GM21423 (cell line): ENCODE data around the gene PTPN14.

Source experiments
- ATAC-seq: cut with Tn5 transposase; IDR thresholded peaks from one replicate; pipeline ENCODE4 v1.9.1; 2021; ENCODE audit warnings: mild to moderate bottlenecking, moderate library complexity; ENCODE audit not compliant: unreplicated experiment

The PTPN14 gene

DNA sequence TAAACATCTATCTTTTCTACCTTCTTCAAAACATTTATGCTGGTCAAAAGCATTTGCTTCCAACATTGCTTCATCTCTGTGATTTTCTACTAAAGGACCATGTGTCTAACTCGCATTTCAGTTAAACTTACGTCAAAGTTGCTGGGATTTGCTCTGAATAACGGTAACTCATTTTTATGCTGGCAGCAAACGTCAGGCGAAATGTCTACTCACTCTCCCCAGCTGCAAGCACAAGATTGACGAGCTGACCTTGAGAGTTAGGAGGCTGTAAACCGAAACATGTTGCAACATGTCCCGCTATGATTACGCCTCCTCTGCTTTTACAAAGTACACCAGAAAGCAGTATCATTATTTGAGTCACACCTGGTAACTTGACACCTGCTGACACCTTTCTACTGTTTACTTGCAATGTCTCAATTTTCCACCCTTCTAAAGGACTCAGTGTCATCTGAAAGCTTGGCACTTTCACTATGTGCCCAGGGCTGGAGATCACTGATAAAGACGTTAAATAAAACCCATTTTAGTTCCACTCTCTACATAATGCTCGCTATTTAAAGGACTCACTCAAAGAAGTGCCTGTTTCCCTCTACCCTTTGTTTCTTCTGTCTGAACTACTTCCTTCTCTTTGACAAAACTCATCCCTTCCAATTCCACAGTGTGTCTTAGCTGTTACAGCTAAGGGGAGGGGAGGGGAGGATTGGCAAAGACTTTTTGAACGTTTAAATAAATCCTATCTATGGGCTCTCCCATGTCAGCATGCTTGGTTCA lies 111.9 kb downstream of the PTPN14 start:
- ATAC-seq: peak; percentile 75

DNA sequence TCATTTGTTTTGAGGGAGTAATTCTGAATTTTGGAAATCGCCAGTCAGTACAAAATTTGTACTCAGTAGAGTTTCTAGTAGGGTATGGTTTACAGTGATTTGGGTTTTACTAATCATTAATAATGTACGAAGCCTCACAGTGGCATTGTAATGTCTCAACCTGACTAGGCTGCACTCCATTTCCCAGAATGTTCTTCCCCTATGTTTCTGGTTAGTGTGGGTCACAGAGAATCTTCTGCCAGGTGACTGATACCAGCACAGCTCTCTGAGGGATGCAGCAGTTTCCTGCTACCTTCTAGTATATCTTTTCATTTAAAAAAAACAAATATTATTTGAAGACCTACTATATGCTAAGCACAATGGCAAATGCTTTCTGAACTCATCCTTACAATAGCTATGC lies 112.9 kb downstream of the PTPN14 start:
- ATAC-seq: peak; percentile 33

DNA sequence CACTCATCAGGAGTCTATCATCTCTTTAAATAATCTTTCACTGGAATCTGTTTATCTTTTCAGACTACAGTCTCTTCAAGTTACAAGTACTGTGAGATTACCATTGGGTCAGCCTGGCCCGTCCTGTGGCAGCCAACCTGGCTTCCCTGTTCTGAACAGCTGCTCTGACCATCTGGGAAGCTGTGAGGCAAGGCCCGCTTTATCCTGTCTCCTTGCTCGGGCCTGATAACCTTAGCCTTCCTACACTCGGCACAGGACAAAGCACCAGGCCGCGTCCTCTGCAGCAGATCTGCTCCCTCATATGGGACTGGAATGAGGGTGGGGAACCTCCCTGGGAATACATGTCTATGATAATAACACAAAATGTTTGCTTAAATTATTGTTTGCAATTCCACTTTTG lies 113.3 kb downstream of the PTPN14 start:
- no peak for ATAC-seq

DNA sequence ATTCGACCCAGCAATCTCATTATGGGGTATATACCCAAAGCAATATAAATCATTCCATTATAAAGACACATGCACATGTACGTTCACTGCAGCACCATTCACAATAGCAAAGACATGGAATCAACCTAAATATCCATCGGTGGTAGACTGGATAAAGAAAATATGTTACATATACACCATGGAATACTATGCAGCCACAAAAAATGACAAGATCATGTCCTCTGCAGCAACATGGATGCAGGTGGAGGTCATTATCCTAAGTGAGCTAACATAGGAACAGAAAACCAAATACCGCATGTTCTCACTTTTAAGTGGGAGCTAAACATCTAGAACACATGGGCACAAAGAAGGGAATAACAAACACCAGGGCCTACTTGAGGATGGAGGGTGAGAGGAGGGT lies 115.5 kb downstream of the PTPN14 start:
- no peak for ATAC-seq

DNA sequence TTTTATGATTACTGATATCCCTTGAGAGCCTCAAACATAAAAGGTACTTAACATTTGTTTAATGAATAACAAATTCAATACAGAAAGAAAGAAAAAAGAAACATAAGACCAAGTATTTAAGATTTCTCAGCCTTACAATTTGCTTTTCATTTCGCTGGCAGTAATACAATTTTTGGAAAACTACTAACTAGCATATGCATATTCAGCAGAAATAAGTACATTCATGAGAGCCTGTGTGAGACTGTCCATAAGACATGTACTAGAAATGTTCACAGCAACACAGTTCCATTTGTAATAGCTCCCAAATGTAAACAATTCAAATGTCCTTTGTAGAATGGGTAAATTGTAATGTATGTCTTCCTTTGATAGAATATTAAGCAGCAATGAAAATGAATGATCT lies 119.2 kb downstream of the PTPN14 start:
- no peak for ATAC-seq

DNA sequence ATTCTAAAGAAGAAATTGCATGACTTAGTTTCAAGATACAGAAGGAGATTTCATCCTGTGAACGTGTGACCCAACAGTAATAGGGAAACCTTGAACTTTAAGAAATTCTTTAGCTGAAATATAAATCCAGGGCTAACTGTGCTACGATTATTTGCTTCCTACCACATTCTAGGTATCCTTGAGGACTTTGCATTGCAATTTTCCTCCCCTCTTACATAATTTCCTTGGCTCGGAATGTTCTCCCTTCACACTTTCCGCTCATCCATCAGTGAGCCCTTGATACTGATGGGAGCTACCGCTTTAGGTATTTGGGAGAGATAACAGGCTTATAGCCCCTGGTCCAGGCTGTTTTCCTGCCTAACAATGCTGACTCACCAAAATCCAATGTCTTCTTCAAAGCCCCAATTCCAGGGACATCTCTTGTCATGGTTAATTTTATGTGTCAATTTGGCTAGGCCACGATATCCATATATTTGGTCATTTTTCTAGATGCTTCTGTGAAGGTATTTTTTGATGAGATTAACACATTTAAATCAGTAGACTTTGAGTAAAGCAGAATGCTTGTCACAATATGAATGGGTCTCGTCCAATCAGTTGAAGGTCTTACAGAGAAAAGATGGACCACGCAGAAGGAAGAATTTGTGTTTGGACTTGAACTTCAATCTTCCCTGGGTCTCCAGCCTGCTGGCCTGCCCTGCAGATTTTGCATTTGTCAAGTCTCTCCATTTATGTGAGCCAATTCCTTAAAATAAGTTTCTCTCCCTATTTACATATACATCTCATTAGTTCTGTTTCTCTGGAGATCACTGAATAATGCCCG lies 121.2 kb downstream of the PTPN14 start:
- ATAC-seq: no peak

DNA sequence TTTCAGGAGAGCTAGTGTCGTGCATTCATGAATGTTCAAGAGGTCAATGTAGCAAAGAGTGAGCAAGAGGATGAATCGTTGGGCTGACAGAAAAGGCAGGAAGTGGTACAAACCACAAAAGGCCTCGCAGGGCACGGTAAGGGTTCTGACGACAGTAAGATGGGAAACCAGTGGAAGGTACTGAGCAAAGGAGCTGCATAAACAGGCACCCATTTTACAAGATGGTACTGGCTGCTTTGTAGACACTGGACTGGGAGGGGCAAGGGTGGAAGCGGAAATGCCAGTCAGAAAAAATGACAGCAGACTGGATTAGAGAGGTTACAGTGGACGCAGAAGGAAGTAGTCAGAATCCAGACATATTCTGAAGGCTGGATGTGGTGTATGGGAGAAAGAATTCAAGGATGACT lies 123.5 kb downstream of the PTPN14 start:
- ATAC-seq: peak; percentile 98

DNA sequence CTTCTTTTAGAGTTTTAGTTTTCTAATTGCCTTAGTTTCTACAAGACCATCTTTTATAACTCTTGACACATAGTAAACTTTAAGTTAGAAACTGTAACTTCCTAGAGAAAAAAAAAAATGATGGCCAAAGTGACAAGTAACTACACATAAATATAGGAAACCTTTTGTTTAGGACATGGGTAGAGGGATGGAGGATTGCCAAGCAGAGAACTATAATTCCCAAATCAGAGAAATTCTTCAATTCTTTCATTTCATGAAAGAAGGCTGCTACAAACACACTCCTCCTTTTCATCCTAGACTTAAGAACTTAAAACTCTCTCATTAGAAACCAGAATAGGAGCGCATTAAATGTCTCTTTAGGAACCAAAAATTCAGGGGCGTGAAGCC lies 125.0 kb downstream of the PTPN14 start:
- no peak for ATAC-seq

DNA sequence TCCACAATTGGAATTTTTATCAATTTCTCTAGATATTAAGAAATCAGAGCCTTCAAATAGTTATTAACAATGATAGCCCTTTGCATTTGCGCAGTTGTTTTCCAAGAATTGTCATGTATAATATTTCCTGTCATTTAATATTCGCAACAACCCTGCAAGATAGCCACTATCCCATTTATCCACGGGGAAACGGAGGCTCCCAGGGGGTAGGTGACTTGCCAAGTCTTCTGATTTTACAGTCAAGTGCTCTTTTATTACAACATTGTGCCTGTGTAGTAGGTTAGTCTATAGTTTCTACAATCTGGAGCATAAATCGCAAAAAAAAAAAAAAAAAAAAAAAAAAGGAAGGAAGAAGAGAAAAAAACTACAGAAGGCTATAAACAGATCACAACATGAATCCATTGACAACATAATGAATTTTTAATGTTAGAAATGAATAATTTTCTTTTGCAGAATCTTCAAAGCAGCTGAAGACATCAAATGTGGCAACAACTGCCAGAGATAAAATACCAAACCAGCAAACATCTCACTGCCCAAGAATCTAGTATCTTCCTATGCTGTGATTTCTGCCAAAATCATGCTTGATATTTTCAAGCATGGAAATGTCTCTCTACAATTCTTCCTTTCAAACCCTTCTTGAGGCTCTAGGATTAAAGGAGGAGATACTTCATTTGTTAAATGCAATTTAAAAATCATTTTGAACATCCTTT lies 125.5 kb downstream of the PTPN14 start:
- no peak for ATAC-seq

DNA sequence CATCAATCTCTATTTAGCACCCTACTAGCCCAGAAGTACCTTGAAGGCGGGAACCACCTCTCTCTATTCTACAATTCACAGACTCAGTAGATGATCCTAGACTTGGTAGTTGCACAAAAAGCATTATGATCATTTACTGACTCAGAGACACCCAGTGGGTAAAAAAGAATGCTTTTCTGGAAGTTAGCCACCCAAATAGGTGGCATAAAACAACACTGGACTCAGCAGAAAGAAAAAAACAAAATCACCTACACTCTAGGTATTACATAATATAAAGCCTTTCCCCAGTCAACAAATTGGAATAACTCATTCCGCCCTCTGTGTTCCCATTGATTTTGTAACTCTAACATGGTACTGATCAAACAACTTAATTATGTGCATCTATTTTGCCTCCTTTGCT lies 126.3 kb downstream of the PTPN14 start:
- ATAC-seq: no peak

DNA sequence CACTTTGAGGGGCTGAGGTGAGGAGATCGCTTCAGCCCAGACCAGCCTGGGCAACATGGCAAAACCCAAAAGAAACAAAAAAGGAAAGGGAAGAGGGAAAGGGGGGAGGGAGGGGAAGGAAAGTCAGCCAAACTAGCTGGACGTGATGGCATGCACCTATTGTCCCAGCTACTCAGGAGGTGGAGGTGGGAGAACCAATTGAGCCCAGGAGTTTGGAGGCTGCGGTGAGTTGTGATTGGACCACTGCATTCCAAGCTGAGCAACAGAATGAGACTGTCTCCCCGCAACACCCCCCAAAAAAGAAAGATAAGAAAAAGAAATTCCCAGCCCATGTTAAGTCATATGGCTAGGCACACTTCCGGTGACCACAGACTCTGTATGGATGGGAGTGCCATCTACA lies 128.4 kb downstream of the PTPN14 start:
- no peak for ATAC-seq

DNA sequence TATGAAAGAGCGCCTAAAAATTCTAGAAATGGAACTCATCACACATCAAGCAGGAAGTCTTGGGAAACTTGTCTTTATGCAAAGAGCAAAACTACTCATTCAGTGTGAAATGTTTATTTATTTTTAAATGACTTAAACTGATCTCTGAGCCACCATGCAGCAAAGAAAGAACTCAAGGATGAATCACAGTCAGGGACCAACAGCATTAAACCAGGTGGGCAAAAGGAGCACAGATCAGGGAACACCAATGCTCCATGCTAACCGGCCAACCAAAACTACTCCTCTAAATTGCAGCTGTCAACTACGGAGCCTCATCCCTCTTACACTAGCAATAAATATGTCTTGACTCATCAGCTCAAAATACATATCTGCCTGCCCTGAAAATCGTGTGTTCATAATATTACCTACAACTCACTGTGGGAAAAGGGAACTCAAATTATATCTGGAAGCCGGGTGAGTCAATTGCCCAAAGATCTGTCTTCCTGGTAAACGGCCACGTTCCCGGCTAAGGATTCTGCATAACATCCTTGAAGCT lies 129.2 kb downstream of the PTPN14 start:
- no peak for ATAC-seq

DNA sequence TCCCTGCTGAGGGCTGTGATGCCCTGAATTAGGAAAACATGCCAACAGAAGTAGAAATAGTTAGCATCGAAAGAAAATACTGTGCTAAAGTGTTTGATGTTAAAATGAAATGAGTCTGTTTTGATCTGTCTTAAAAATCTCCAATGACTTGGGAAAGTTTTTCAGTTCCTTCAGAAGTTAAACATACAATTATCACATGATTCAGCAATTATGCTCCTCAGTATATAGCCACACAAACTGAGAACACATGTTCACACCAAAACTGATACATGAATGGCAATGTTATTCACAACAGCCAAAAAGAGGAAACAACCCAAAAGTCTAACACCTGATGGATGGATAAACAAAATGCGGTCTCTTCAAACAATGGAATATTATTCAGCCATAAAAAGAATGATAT lies 130.6 kb downstream of the PTPN14 start:
- ATAC-seq: no peak

DNA sequence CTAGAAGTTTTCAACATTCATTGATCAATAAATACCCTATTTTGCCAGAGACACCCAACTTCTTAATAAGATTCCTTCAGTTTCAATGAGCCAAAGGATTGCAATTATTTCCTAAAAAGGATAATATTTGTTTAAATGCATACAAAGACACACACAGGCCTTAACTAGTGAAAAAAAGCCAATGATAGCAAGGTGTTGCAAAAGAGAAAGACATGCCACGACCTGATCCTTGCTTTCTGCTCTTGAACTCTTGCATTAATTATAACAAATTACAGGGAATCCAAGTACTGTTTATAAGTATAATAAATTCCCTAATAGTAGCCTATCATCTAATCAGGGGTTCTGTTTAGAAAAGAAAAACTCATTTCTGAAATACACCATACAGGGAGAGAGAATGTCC lies 131.1 kb downstream of the PTPN14 start:
- ATAC-seq: no peak

DNA sequence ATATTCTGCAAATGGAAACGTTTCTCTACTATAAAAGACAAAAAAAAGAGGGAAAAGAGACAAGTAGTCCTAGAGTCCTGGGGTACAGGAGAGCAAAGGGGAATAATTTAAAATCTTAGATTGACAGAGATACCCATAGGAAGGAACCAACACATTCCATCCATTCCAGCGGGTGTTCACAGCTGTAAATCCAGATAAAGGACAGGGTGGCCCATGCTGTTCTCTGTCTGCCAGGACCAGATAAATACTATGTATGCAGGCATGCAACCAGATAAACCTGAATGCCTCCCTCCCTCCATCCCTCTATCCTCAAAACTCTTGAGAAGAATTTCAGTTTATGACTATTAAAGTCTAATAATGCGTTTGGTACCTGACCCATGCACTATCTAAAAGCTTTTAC lies 131.8 kb downstream of the PTPN14 start:
- no peak for ATAC-seq

DNA sequence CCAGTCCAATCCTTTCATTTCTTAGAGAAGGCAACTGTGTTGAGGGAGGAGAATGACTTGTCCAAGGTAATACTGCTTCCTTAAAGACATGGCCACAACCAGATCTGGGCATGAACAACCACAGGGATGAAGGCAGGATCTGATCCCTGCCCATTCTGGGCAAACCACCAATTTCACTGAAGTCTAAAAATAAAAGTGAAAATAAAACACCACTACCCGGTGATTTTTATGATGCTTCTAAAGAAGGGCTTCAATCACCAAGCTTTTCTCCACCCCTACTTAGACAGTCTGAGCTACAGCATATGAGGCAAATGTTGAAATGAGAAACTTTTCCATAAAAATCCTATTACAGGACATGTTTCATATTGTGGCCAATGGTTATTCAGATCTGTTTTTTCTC lies 133.0 kb downstream of the PTPN14 start:
- no peak for ATAC-seq

DNA sequence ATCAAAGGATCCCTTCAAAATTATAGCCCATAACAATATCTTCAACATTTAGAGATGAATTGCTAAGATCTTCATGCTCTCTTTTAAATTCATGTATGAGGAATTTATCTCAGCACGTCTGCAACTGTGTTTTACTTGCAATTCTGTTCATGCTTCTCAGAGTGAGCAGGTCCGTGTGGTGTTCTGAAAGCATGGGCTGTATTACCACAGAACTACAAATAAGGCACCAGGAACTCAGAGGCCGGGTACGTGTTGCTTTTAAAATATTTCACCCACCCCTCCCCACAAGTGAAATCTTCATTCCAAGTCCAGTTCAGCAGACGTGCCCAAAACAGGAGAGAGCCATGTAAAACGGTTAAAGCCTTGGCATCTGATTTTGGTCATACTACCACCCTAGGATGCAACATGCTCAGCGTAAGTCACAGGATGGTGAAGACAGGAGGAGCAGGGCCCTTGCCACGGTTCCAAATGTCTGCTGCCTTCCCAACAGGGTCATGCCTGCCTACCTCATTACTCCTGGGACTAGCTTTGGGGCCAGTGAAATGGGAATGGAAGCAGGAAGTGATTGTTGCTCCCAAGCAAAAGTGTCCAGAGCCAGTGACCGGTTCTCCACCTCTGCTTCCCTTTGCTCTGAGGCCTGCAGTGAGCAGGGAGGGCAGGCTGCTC lies 133.7 kb downstream of the PTPN14 start:
- no peak for ATAC-seq

DNA sequence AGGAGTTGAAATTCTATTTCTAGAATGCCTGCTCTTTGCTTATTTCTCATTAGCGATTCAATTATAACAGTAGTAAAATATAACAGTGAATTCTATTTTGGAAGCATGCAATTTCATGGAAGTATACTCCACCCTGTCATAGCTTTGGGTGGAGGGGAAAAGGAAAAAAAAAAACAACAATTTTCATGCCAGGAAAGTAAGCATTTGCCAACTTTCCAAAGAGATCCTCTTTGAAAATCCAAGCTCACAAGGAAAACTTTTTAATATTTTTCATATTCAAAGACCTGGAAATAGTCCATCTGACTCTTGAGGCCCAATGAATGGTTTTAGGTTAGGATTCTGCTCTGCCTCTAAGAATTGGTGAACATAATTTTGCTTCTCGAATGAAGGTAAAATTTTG lies 134.5 kb downstream of the PTPN14 start:
- no peak for ATAC-seq

DNA sequence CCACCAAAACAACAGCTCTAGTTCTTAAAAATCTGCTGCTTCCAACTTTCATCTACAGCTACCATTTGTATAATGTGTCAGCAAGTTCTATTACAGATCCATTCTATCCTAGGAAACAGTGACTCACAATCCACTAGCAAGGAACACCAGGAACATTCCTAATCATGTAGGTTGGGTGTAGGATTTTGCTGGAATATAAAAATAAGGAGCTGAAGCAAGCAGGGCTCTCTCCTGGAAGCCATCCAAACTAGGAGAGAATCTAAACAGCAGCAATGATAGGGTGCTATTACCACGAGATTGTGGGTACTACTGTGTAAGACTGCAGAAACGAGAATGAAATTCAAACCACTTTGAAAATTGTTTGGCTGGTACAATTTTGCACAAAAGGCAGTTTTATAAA lies 135.0 kb downstream of the PTPN14 start:
- no peak for ATAC-seq

DNA sequence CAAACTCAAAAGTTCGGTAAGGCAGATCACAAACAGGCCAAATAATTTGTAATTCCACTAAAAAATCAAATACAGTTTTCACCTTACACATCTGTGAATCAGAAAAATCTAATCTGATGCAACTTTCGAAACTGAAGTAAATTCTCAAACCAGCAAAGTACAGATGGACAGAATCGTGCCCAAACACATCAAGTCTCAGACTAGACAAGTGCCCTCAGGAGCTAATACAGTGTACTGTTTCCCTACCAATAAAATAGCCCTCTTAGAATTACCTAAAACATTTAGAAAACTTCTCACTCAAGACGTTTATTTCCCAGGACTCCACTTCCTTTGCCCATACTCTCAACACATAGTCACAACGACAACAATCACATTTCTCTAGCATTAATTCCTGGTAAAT lies 136.3 kb downstream of the PTPN14 start:
- ATAC-seq: no peak

DNA sequence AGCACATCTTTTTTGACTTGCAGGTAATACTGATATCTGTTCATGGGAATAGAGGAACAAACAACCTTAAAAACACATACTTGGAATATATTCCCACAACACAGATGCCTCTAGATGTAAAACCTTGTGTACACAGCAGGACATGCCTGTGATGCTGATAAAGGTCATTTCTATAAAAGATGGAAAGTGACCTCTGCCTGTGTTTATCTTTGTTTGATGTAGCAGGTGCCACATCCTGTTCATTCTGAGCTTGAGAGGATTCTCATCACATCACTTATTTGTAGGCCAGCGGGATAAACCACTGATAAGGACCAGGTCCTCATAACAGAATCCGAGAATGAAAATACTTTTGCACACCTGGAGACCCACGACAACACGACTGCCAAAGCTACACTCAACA lies 136.7 kb downstream of the PTPN14 start:
- ATAC-seq: no peak
